IMR-90 (cell line): Measurements from ENCODE around the gene NPFFR1. TPM values are rescaled to one million over a fixed set of nuclear protein-coding genes. Genes with fewer than 3 reads are reported as not detected.

Experiments
- ATAC-seq: fragments of 200-7000 bp; cut with Tn5 transposase; 2 replicates; pipeline ENCODE4 v1.9.1; 2020; ENCODE audit warnings: low read depth, mild to moderate bottlenecking, moderate library complexity
- BruUV-seq: library from RNA; stranded (reverse); fragments of 400-500 nt; replicated peaks from 2 replicates; lab custom pipeline; 2021; lab: Mats Ljungman, UMichigan
- CTCF ChIA-PET: fragments of 300-600 bp; formaldehyde crosslinking; extraction: SDS; loops from one replicate; lab custom pipeline; 2021; ENCODE audit warnings: antibody characterized with exemption; lab: Yijun Ruan, JAX
- POLR2A ChIA-PET: fragments of 300-600 bp; sonication (Branson Sonifier 250); formaldehyde crosslinking; loops from one replicate; lab custom pipeline; 2022; ENCODE audit warnings: antibody characterized with exemption; ENCODE audit not compliant: unreplicated experiment; lab: Charles Lee
- DNase-seq: peaks from one replicate; pipeline ENCODE4 v3.0.0; 2013
- H2AFZ ChIP-seq: replicated peaks from 2 replicates; pipeline ENCODE3; 2013; ENCODE audit warnings: low read length, mild to moderate bottlenecking; ENCODE audit not compliant: poor library complexity
- H2AK5ac ChIP-seq: 2 replicates; pipeline ENCODE4 v1.6.1; 2013; ENCODE audit warnings: low read depth, low read length, inconsistent platforms
- H2AK9ac ChIP-seq: replicated peaks from 2 replicates; pipeline ENCODE3; 2013; ENCODE audit warnings: mild to moderate bottlenecking, low read depth, low read length, moderate library complexity; ENCODE audit not compliant: poor library complexity
- H2BK120ac ChIP-seq: 2 replicates; pipeline ENCODE4 v1.6.1; 2013; ENCODE audit warnings: low read depth, low read length, inconsistent platforms
- H2BK15ac ChIP-seq: 3 replicates; pipeline ENCODE4 v1.6.1; 2013; ENCODE audit warnings: low read depth, low read length, inconsistent platforms
- H2BK20ac ChIP-seq: 2 replicates; pipeline ENCODE4 v1.6.1; 2013; ENCODE audit warnings: low read depth, mild to moderate bottlenecking, inconsistent platforms, low read length, moderate library complexity
- H2BK5ac ChIP-seq: 2 replicates; pipeline ENCODE4 v1.6.1; 2013; ENCODE audit warnings: mild to moderate bottlenecking, low read depth, low read length, inconsistent platforms; ENCODE audit not compliant: poor library complexity, severe bottlenecking
- H3K14ac ChIP-seq: replicated peaks from 2 replicates; pipeline ENCODE4 v1.6.1; 2013; ENCODE audit warnings: low read depth, low read length, inconsistent platforms
- H3K18ac ChIP-seq: 2 replicates; pipeline ENCODE4 v1.6.1; 2013; ENCODE audit warnings: low read depth, low read length, control low read depth
- H3K23ac ChIP-seq: 2 replicates; pipeline ENCODE4 v1.6.1; 2013; ENCODE audit warnings: low read depth, low read length, inconsistent platforms
- H3K27ac ChIP-seq: 2 replicates; pipeline ENCODE4 v1.5.1; 2013; ENCODE audit warnings: mild to moderate bottlenecking, control low read depth, low read length; ENCODE audit not compliant: insufficient read depth
- H3K27me3 ChIP-seq: 2 replicates; pipeline ENCODE4 v1.6.1; 2013; ENCODE audit warnings: low read length; ENCODE audit not compliant: control insufficient read depth, insufficient read depth
- H3K36me3 ChIP-seq: 2 replicates; pipeline ENCODE4 v1.6.1; 2013; ENCODE audit warnings: low read length, mixed read lengths; ENCODE audit not compliant: control insufficient read depth, insufficient read depth
- H3K4ac ChIP-seq: 2 replicates; pipeline ENCODE4 v1.6.1; 2013; ENCODE audit warnings: low read depth, low read length, inconsistent platforms
- H3K4me1 ChIP-seq: 2 replicates; pipeline ENCODE4 v1.6.1; 2013; ENCODE audit warnings: low read length, mixed read lengths; ENCODE audit not compliant: control insufficient read depth, insufficient read depth
- H3K4me2 ChIP-seq: 2 replicates; pipeline ENCODE4 v1.6.1; 2013; ENCODE audit warnings: low read depth, mild to moderate bottlenecking, control low read depth, low read length, moderate library complexity
- H3K4me3 ChIP-seq: 2 replicates; pipeline ENCODE4 v1.5.1; 2013; ENCODE audit warnings: low read depth, mild to moderate bottlenecking, control low read depth, low read length, moderate library complexity; ENCODE audit not compliant: insufficient read depth
- H3K56ac ChIP-seq: 2 replicates; pipeline ENCODE4 v1.6.1; 2013; ENCODE audit warnings: low read length, inconsistent platforms; ENCODE audit not compliant: insufficient read depth; ENCODE audit errors: extremely low read depth
- H3K79me1 ChIP-seq, 2 experiments: 2 replicates each; pipeline ENCODE4 v1.6.1; 2013; ENCODE audit warnings: low read length in 2 of 2, inconsistent platforms in 1 of 2, low read depth in 1 of 2
- H3K9ac ChIP-seq: 2 replicates; pipeline ENCODE4 v1.6.1; 2013; ENCODE audit warnings: low read depth, low read length, control low read depth
- H3K9me1 ChIP-seq: 2 replicates; pipeline ENCODE4 v1.6.1; 2013; ENCODE audit warnings: low read length, inconsistent platforms; ENCODE audit not compliant: insufficient read depth
- H3K9me3 ChIP-seq: 2 replicates; pipeline ENCODE4 v1.6.1; 2013; ENCODE audit warnings: low read length; ENCODE audit not compliant: control insufficient read depth, insufficient read depth
- H4K20me1 ChIP-seq: 2 replicates; pipeline ENCODE4 v1.6.1; 2013; ENCODE audit warnings: low read length, inconsistent platforms; ENCODE audit not compliant: insufficient read depth
- H4K5ac ChIP-seq: 2 replicates; pipeline ENCODE4 v1.6.1; 2013; ENCODE audit warnings: mild to moderate bottlenecking, low read depth, low read length, control low read depth
- H4K8ac ChIP-seq, 2 experiments: 2 replicates each; pipeline ENCODE4 v1.6.1; 2013; ENCODE audit warnings: low read depth in 2 of 2, low read length in 2 of 2, control low read depth in 1 of 2, inconsistent platforms in 1 of 2
- H4K91ac ChIP-seq: 2 replicates; pipeline ENCODE4 v1.6.1; 2013; ENCODE audit warnings: low read depth, low read length, inconsistent platforms; ENCODE audit not compliant: insufficient read depth
- BHLHE40 ChIP-seq: fragments of 150-350 bp; IDR thresholded peaks from 2 replicates; pipeline ENCODE4 v1.6.1; 2016; ENCODE audit warnings: mild to moderate bottlenecking, low read depth, low read length
- CEBPB ChIP-seq: IDR thresholded peaks from 2 replicates; pipeline ENCODE4 v1.6.1; 2012; ENCODE audit warnings: low read depth, low read length, improper control_type of control experiment
- CHD1 ChIP-seq: IDR thresholded peaks from 2 replicates; pipeline ENCODE4 v1.6.1; 2012; ENCODE audit warnings: low read depth, low read length, improper control_type of control experiment
- FOS ChIP-seq: fragments of 150-350 bp; IDR thresholded peaks from 2 replicates; pipeline ENCODE4 v1.6.1; 2016; ENCODE audit warnings: low read depth, low read length
- MAFK ChIP-seq: IDR thresholded peaks from 2 replicates; pipeline ENCODE4 v1.6.1; 2012; ENCODE audit warnings: low read depth, low read length, improper control_type of control experiment
- MAZ ChIP-seq: IDR thresholded peaks from 2 replicates; pipeline ENCODE4 v1.6.1; 2012; ENCODE audit warnings: low read depth, mild to moderate bottlenecking, low read length, improper control_type of control experiment, moderate library complexity, borderline replicate concordance
- MXI1 ChIP-seq: IDR thresholded peaks from 2 replicates; pipeline ENCODE4 v1.6.1; 2012; ENCODE audit warnings: low read depth, mild to moderate bottlenecking, low read length, moderate library complexity, borderline replicate concordance
- NFE2L2 ChIP-seq: fragments of 150-350 bp; IDR thresholded peaks from 2 replicates; pipeline ENCODE4 v1.6.1; 2016; ENCODE audit warnings: low read depth, mild to moderate bottlenecking, low read length
- POLR2A ChIP-seq: IDR thresholded peaks from 2 replicates; pipeline ENCODE4 v1.6.1; 2012; ENCODE audit warnings: mild to moderate bottlenecking, low read depth, low read length
- RAD21 ChIP-seq: IDR thresholded peaks from 2 replicates; pipeline ENCODE4 v1.6.1; 2012; ENCODE audit warnings: low read length, improper control_type of control experiment
- RCOR1 ChIP-seq: IDR thresholded peaks from 2 replicates; pipeline ENCODE4 v1.6.1; 2012; ENCODE audit warnings: mild to moderate bottlenecking, low read length, improper control_type of control experiment; ENCODE audit not compliant: insufficient replicate concordance
- RFX5 ChIP-seq: IDR thresholded peaks from 2 replicates; pipeline ENCODE4 v1.8.0; 2012; ENCODE audit warnings: low read depth, mild to moderate bottlenecking, low read length, moderate library complexity
- SMC3 ChIP-seq: fragments of 150-350 bp; IDR thresholded peaks from 2 replicates; pipeline ENCODE4 v1.6.1; 2016; ENCODE audit warnings: low read depth, mild to moderate bottlenecking, antibody characterized with exemption, low read length, moderate library complexity
- WGBS, 2 experiments: methylation state at CpG; one replicate each; pipeline versions ENCODE4 v1.1.5 to v1.1.7; 2013; ENCODE audit warnings: missing lambda C conversion rate in 2 of 2; ENCODE audit not compliant: insufficient read length in 1 of 2; ENCODE audit errors: extremely low coverage in 2 of 2; 5-methylcytosine and 5-hydroxymethylcytosine counted together
- dilution Hi-C: fragments of 300-500 bp; cut with HindIII; formaldehyde crosslinking; loops from one replicate; pipeline ENCODE4 v1.14.3; 2018; ENCODE audit warnings: low sequenced_read_pairs; ENCODE audit not compliant: unreplicated experiment
- in situ Hi-C: fragments of 300-500 bp; cut with MboI; formaldehyde crosslinking; loops from 3 replicates; pipeline ENCODE4 v1.14.3; 2019; ENCODE audit warnings: low sequenced_read_pairs, inconsistent platforms, mixed read lengths
- intact Hi-C: fragments of 100-400 bp; cut with micrococcal nuclease; formaldehyde crosslinking; loops from 2 replicates; pipeline ENCODE4 v1.10.0; 2022
- polyA plus RNA-seq, 3 experiments: library from polyadenylated mRNA; depleted of rRNA; stranded (reverse); fragments of >200 nt; gene quantifications; 2 replicates each; pipeline ENCODE4 v1.2.3, GENCODE V29; 2012; ENCODE audit warnings: low replicate concordance in 1 of 3
- total RNA-seq: library from RNA; depleted of rRNA; stranded (reverse); fragments of >200 nt; gene quantifications from 2 replicates; pipeline ENCODE4 v1.2.3, GENCODE V29; 2012
- TF ChIP-seq, protein P1 (sequence below): fragments of 150-350 bp; IDR thresholded peaks from 2 replicates; pipeline ENCODE4 v1.6.1; 2016; ENCODE audit warnings: low read depth, mild to moderate bottlenecking, low read length, moderate library complexity, borderline replicate concordance
- TF ChIP-seq, protein P2 (sequence below): conservative IDR thresholded peaks from 2 replicates; pipeline ENCODE4 v1.5.1; 2012; ENCODE audit warnings: mild to moderate bottlenecking, low read depth, low read length, improper control_type of control experiment
- TF ChIP-seq, protein P3 (sequence below): fragments of 150-350 bp; IDR thresholded peaks from 2 replicates; pipeline ENCODE4 v1.6.1; 2017; ENCODE audit warnings: mild to moderate bottlenecking, antibody characterized with exemption, low read length, low read depth

The NPFFR1 gene
- total and polyA plus RNA-seq, 2 of the 4 experiments (the other 2 are of a cell fraction), result not detected

DNA sequence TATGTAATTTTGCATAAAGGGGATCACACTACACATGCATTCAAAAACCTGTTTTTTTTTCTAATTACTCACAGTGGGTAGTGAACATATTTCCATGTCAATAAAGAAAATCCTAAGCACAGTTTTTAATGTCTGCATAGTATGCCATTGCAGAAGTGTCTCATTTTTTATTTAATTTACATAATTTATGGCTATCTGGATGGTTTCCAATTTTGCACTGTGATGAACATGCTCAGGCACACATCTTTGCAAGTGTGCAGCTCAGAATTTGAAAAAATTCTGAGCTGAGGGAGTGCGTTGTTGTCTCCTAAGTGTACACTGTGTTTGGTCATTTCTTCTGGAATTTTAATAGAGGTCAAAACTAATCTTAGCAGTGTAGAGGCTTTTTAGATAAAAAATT lies 2.2 kb downstream of the NPFFR1 start:
- ATAC-seq (no peak), DNase-seq (no peak)
- Histone ChIP-seq H2BK15ac (no peak overlapping the region), H3K79me1 (no peaks in the 10 kb centered on the region), H2AFZ (no peak overlapping the region), H3K9me1 (no peaks in the 10 kb centered on the region), H3K14ac (no peak overlapping the region), H2BK120ac (no peak overlapping the region), H4K8ac (no peak overlapping the region), H4K20me1 (no peaks in the 10 kb centered on the region), H4K91ac (no peak overlapping the region), H3K4me1 (no peaks in the 10 kb centered on the region), H3K9me3 (peaks cover 2% of the 10 kb centered on the region), H2BK5ac (no peak overlapping the region), H3K56ac (no peak overlapping the region), H2AK5ac (no peak overlapping the region), H3K18ac (no peak overlapping the region), H3K9ac (no peak overlapping the region), H2AK9ac (no peak overlapping the region), H3K4me2 (no peak overlapping the region), H3K4ac (no peak overlapping the region), H2BK20ac (no peak overlapping the region), H3K27me3 (peaks cover 56% of the 10 kb centered on the region), H3K4me3 (no peak overlapping the region), H3K23ac (no peak overlapping the region), H3K27ac (no peak overlapping the region), H4K5ac (no peak overlapping the region), H3K36me3 (no peaks in the 10 kb centered on the region)
- BruUV-seq, result no TSS peak
- dilution Hi-C loops, result no loop called here
- ChIA-PET POLR2A (no interaction called here), CTCF (no interaction called here)
- intact Hi-C loops, result no loop called here
- no CpG with 5 or more reads among the region's 1 CpG for WGBS, 2 experiments
- in situ Hi-C loops, result no loop called here
- TF ChIP-seq POLR2A (no peak), RAD21 (no peak), MXI1 (no peak), MAZ (no peak), FOS (no peak), RCOR1 (no peak), RFX5 (no peak), MAFK (no peak), BHLHE40 (no peak), CHD1 (no peak), SMC3 (no peak), NFE2L2 (no peak), CEBPB (no peak)
- TF ChIP-seq, protein P1, sequence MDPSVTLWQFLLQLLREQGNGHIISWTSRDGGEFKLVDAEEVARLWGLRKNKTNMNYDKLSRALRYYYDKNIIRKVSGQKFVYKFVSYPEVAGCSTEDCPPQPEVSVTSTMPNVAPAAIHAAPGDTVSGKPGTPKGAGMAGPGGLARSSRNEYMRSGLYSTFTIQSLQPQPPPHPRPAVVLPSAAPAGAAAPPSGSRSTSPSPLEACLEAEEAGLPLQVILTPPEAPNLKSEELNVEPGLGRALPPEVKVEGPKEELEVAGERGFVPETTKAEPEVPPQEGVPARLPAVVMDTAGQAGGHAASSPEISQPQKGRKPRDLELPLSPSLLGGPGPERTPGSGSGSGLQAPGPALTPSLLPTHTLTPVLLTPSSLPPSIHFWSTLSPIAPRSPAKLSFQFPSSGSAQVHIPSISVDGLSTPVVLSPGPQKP, result no peak
- TF ChIP-seq, protein P2, sequence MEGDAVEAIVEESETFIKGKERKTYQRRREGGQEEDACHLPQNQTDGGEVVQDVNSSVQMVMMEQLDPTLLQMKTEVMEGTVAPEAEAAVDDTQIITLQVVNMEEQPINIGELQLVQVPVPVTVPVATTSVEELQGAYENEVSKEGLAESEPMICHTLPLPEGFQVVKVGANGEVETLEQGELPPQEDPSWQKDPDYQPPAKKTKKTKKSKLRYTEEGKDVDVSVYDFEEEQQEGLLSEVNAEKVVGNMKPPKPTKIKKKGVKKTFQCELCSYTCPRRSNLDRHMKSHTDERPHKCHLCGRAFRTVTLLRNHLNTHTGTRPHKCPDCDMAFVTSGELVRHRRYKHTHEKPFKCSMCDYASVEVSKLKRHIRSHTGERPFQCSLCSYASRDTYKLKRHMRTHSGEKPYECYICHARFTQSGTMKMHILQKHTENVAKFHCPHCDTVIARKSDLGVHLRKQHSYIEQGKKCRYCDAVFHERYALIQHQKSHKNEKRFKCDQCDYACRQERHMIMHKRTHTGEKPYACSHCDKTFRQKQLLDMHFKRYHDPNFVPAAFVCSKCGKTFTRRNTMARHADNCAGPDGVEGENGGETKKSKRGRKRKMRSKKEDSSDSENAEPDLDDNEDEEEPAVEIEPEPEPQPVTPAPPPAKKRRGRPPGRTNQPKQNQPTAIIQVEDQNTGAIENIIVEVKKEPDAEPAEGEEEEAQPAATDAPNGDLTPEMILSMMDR, result no peak
- TF ChIP-seq, protein P3, sequence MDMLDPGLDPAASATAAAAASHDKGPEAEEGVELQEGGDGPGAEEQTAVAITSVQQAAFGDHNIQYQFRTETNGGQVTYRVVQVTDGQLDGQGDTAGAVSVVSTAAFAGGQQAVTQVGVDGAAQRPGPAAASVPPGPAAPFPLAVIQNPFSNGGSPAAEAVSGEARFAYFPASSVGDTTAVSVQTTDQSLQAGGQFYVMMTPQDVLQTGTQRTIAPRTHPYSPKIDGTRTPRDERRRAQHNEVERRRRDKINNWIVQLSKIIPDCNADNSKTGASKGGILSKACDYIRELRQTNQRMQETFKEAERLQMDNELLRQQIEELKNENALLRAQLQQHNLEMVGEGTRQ, result no peak
